ENCODE measurements around the gene DMWD. TPM values are rescaled to one million over a fixed set of nuclear protein-coding genes. Genes with fewer than 3 reads are reported as not detected.

Gene DMWD
- total and polyA plus RNA-seq, 5 donors from 2014 or later, result 13.5 to 63.8 (median 16.6) TPM

- no peak for DNase-seq
- H3K9me3 Mint-ChIP-seq, result no peaks in the 10 kb centered on the region
- H3K27ac Mint-ChIP-seq, result no peak overlapping the region
- H3K4me1 Mint-ChIP-seq, result no peaks in the 10 kb centered on the region
- H3K27me3 ChIP-seq (ENCODE audit: control insufficient read depth, insufficient read depth, low read length), result no peaks in the 10 kb centered on the region
- no peaks in the 10 kb centered on the region for H3K4me1 ChIP-seq (ENCODE audit: control insufficient read depth, insufficient read depth, low read length, poor library complexity, severe bottlenecking)
- no peaks in the 10 kb centered on the region for H3K36me3 ChIP-seq (ENCODE audit: control insufficient read depth, insufficient read depth, low read length)
- peaks cover 19% of the 10 kb centered on the region for H3K27me3 Mint-ChIP-seq
- no peaks in the 10 kb centered on the region for H3K9me3 ChIP-seq (ENCODE audit: control insufficient read depth in 2 of 2, low read length in 2 of 2)
- no peak overlapping the region for H3K4me3 ChIP-seq (ENCODE audit: low read depth, low read length)
- H3K4me3 Mint-ChIP-seq, result no peak overlapping the region
- no peaks in the 10 kb centered on the region for H3K36me3 Mint-ChIP-seq
- no peak for ATAC-seq (ENCODE audit: low read depth in 2 of 2)
- no peak overlapping the region for H3K27ac ChIP-seq (ENCODE audit: insufficient read depth, low read length, poor library complexity, severe bottlenecking)
Observed at GRCh38 chr19:45745606-45746005, 47.0 kb downstream of the DMWD start.

GRCh38 chr19:45742969-45743368 is 49.7 kb downstream of the DMWD start:
- no peak overlapping the region for H3K4me3 Mint-ChIP-seq
- no peak for ATAC-seq (ENCODE audit: low read depth in 2 of 2)
- Histone ChIP-seq H3K4me3 (ENCODE audit: low read depth, low read length) (no peak overlapping the region), H3K36me3 (ENCODE audit: control insufficient read depth, insufficient read depth, low read length) (no peaks in the 10 kb centered on the region), H3K9me3 (ENCODE audit: control insufficient read depth in 2 of 2, low read length in 2 of 2) (no peaks in the 10 kb centered on the region), H3K27me3 (ENCODE audit: control insufficient read depth, insufficient read depth, low read length) (peaks cover 2% of the 10 kb centered on the region), H3K4me1 (ENCODE audit: control insufficient read depth, insufficient read depth, low read length, poor library complexity, severe bottlenecking) (no peaks in the 10 kb centered on the region), H3K27ac (ENCODE audit: insufficient read depth, low read length, poor library complexity, severe bottlenecking) (no peak overlapping the region)
- DNase-seq, result no peak
- H3K36me3 Mint-ChIP-seq, result no peaks in the 10 kb centered on the region
- H3K9me3 Mint-ChIP-seq, result no peaks in the 10 kb centered on the region
- H3K27ac Mint-ChIP-seq, result no peak overlapping the region
- H3K4me1 Mint-ChIP-seq, result no peaks in the 10 kb centered on the region
- H3K27me3 Mint-ChIP-seq, result peaks cover 27% of the 10 kb centered on the region

- no peak for DNase-seq
- H3K4me1 Mint-ChIP-seq, result no peaks in the 10 kb centered on the region
- no peak for ATAC-seq (ENCODE audit: low read depth in 2 of 2)
- H3K27me3 Mint-ChIP-seq, result peaks cover 15% of the 10 kb centered on the region
- H3K4me1 ChIP-seq (ENCODE audit: control insufficient read depth, insufficient read depth, low read length, poor library complexity, severe bottlenecking), result no peaks in the 10 kb centered on the region
- H3K9me3 Mint-ChIP-seq, result no peaks in the 10 kb centered on the region
- no peak overlapping the region for H3K27ac Mint-ChIP-seq
- H3K36me3 ChIP-seq (ENCODE audit: control insufficient read depth, insufficient read depth, low read length), result no peaks in the 10 kb centered on the region
- no peaks in the 10 kb centered on the region for H3K36me3 Mint-ChIP-seq
- peaks cover 4% of the 10 kb centered on the region for H3K27me3 ChIP-seq (ENCODE audit: control insufficient read depth, insufficient read depth, low read length)
- no peak overlapping the region for H3K4me3 ChIP-seq (ENCODE audit: low read depth, low read length)
- H3K9me3 ChIP-seq (ENCODE audit: control insufficient read depth in 2 of 2, low read length in 2 of 2), result no peaks in the 10 kb centered on the region
- no peak overlapping the region for H3K27ac ChIP-seq (ENCODE audit: insufficient read depth, low read length, poor library complexity, severe bottlenecking)
- H3K4me3 Mint-ChIP-seq, result no peak overlapping the region
Observed at GRCh38 chr19:45739498-45740439, 52.9 kb downstream of the DMWD start.

GRCh38 chr19:45733160-45733810 is 59.4 kb downstream of the DMWD start, which contains the start of gene MEIOSIN:
Gene MEIOSIN (plus strand): TSS chr19:45733439. CDS start chr19:45735377, 1,938 bp downstream.
- peaks cover 0 to 2% (median 0%) of the 10 kb centered on the region in 7 donors for H3K9me3 Mint-ChIP-seq
- H3K27ac ChIP-seq (ENCODE audit: insufficient read depth, low read length, poor library complexity, severe bottlenecking), result no peak within 1 kb of the TSS
- peaks cover 0 to 24% (median 16%) of the 10 kb centered on the region in 4 donors for H3K4me1 Mint-ChIP-seq
- no peak within 1 kb of the TSS for H3K4me3 ChIP-seq (ENCODE audit: low read depth, low read length)
- no peak for ATAC-seq (ENCODE audit: low read depth in 2 of 2)
- no peak within 1 kb of the TSS for H3K27ac Mint-ChIP-seq
- H3K27me3 ChIP-seq (ENCODE audit: control insufficient read depth, insufficient read depth, low read length), result peaks cover 4% of the 10 kb centered on the region
- peaks cover 8% of the 10 kb centered on the region for H3K27me3 Mint-ChIP-seq
- no peak for DNase-seq
- H3K36me3 Mint-ChIP-seq, result no peaks in the 10 kb centered on the region
- H3K4me1 ChIP-seq (ENCODE audit: control insufficient read depth, insufficient read depth, low read length, poor library complexity, severe bottlenecking), result peaks cover 21% of the 10 kb centered on the region
- no peaks in the 10 kb centered on the region for H3K36me3 ChIP-seq (ENCODE audit: control insufficient read depth, insufficient read depth, low read length)
- peak within 1 kb of the TSS in 3 of 4 donors; percentile 48 to 95 (median 62) for H3K4me3 Mint-ChIP-seq
- no peaks in the 10 kb centered on the region for H3K9me3 ChIP-seq (ENCODE audit: control insufficient read depth in 2 of 2, low read length in 2 of 2)

Other genes starting within 250 kb of the DMWD start
- gene OPA3, start 208.0 kb downstream of the DMWD start, total RNA-seq, result 7.3 TPM
- 1 to 10 TPM; 4.7 to 8.2 (median 5.9) TPM for gene OPA3, start 208.0 kb downstream of the DMWD start, polyA plus RNA-seq
- gene GPR4, start 190.6 kb downstream of the DMWD start, total RNA-seq, result not detected
- gene GPR4, start 190.6 kb downstream of the DMWD start, polyA plus RNA-seq, result not detected
- 90.0 TPM for gene EML2, start 153.4 kb downstream of the DMWD start, total RNA-seq
- gene EML2, start 153.4 kb downstream of the DMWD start, polyA plus RNA-seq, result 10 to 100 TPM; 15.1 to 23.8 (median 18.3) TPM
- 9.3 TPM for gene GIPR, start 124.6 kb downstream of the DMWD start, total RNA-seq
- gene GIPR, start 124.6 kb downstream of the DMWD start, polyA plus RNA-seq, result under 1 TPM in 3 of 4 donors, not detected in 1; 0.15 to 0.19 (median 0.17) TPM
- 271 TPM for gene SNRPD2, start 100.9 kb downstream of the DMWD start, total RNA-seq
- gene SNRPD2, start 100.9 kb downstream of the DMWD start, polyA plus RNA-seq, result 1,000 to 10,000 TPM; 1,054 to 1,255 (median 1,105) TPM
- 10.0 TPM for gene QPCTL, start 100.2 kb downstream of the DMWD start, total RNA-seq
- gene QPCTL, start 100.2 kb downstream of the DMWD start, polyA plus RNA-seq, result 1 to 10 TPM in 1 of 4 donors, under 1 TPM in 3; 0.37 to 1.1 (median 0.52) TPM
- 26.5 TPM for gene FBXO46, start 61.9 kb downstream of the DMWD start, total RNA-seq
- 10 to 100 TPM in 3 of 4 donors, 1 to 10 TPM in 1; 8.0 to 12.0 (median 10.5) TPM for gene FBXO46, start 61.9 kb downstream of the DMWD start, polyA plus RNA-seq
- gene MEIOSIN, start 59.4 kb downstream of the DMWD start, total RNA-seq, result not detected
- not detected for gene MEIOSIN, start 59.4 kb downstream of the DMWD start, polyA plus RNA-seq
- 1.3 TPM for gene SIX5, start 23.6 kb downstream of the DMWD start, total RNA-seq
- gene SIX5, start 23.6 kb downstream of the DMWD start, polyA plus RNA-seq, result under 1 TPM in 3 of 4 donors, not detected in 1; 0.17 to 0.31 (median 0.20) TPM
- gene DMPK, start 10.4 kb downstream of the DMWD start, total RNA-seq, result 68.1 TPM
- 1 to 10 TPM in 3 of 4 donors, under 1 TPM in 1; 0.61 to 1.6 (median 1.5) TPM for gene DMPK, start 10.4 kb downstream of the DMWD start, polyA plus RNA-seq
- 0.20 TPM for gene RSPH6A, start 22.5 kb upstream of the DMWD start, total RNA-seq
- gene RSPH6A, start 22.5 kb upstream of the DMWD start, polyA plus RNA-seq, result not detected
- gene SYMPK, start 70.3 kb upstream of the DMWD start, total RNA-seq, result 87.6 TPM
- 10 to 100 TPM in 2 of 4 donors, 1 to 10 TPM in 2; 5.0 to 13.0 (median 8.6) TPM for gene SYMPK, start 70.3 kb upstream of the DMWD start, polyA plus RNA-seq
- not detected for gene FOXA3, start 71.5 kb upstream of the DMWD start, total RNA-seq
- not detected for gene FOXA3, start 71.5 kb upstream of the DMWD start, polyA plus RNA-seq
- gene IRF2BP1, start 93.3 kb upstream of the DMWD start, total RNA-seq, result 21.2 TPM
- 1 to 10 TPM; 4.5 to 6.4 (median 5.4) TPM for gene IRF2BP1, start 93.3 kb upstream of the DMWD start, polyA plus RNA-seq
- gene MYPOP, start 109.8 kb upstream of the DMWD start, total RNA-seq, result 8.7 TPM
- gene MYPOP, start 109.8 kb upstream of the DMWD start, polyA plus RNA-seq, result under 1 TPM in 3 of 4 donors, not detected in 1; 0.17 to 0.44 (median 0.20) TPM
- not detected for gene NANOS2, start 121.9 kb upstream of the DMWD start, total RNA-seq
- not detected for gene NANOS2, start 121.9 kb upstream of the DMWD start, polyA plus RNA-seq
- gene NOVA2, start 181.0 kb upstream of the DMWD start, total RNA-seq, result not detected
- gene NOVA2, start 181.0 kb upstream of the DMWD start, polyA plus RNA-seq, result not detected
- gene CCDC61, start 202.6 kb upstream of the DMWD start, total RNA-seq, result 12.6 TPM
- gene CCDC61, start 202.6 kb upstream of the DMWD start, polyA plus RNA-seq, result 10 to 100 TPM in 1 of 4 donors, 1 to 10 TPM in 3; 7.1 to 11.9 (median 8.2) TPM
- not detected for gene PGLYRP1, start 230.2 kb upstream of the DMWD start, total RNA-seq
- gene PGLYRP1, start 230.2 kb upstream of the DMWD start, polyA plus RNA-seq, result not detected
- gene IGFL4, start 248.2 kb upstream of the DMWD start, total RNA-seq, result not detected
- gene IGFL4, start 248.2 kb upstream of the DMWD start, polyA plus RNA-seq, result not detected